ENCODE data around the gene CABS1. TPM values are rescaled to one million over a fixed set of nuclear protein-coding genes. Genes with fewer than 3 reads are reported as not detected.

CABS1 gene
- total and polyA plus RNA-seq, 2 donors (not counting 3 experiments of a cell fraction or from before 2014, with no cell fraction given), result not detected

- Histone ChIP-seq H4K20me1 (replicated peaks; ENCODE audit: control insufficient read depth, extremely low read depth, insufficient read depth, low read length) (no peaks in the 10 kb centered on the region), H3K36me3 (ENCODE audit: control insufficient read depth in 2 of 2, extremely low read depth in 1 of 2, insufficient read depth in 2 of 2, low read length in 2 of 2) (no peaks in the 10 kb centered on the region), H3K4me3 (replicated peaks in 1 of 3; ENCODE audit: insufficient read depth in 1 of 3, low read depth in 1 of 3, low read length in 3 of 3) (no peak overlapping the region), H3K27me3 (ENCODE audit: control insufficient read depth in 2 of 2, insufficient read depth in 2 of 2, low read length in 2 of 2) (no peaks in the 10 kb centered on the region), H3K9ac (replicated peaks; ENCODE audit: extremely low read depth, insufficient read depth, low read length) (no peak overlapping the region), H3K4me1 (ENCODE audit: control insufficient read depth, extremely low read depth, insufficient read depth, low read length) (no peaks in the 10 kb centered on the region), H3K9me1 (replicated peaks; ENCODE audit: control insufficient read depth, extremely low read depth, insufficient read depth, low read length) (no peaks in the 10 kb centered on the region), H3K9me3 (replicated peaks; ENCODE audit: control insufficient read depth, insufficient read depth, low read length) (no peaks in the 10 kb centered on the region), H3K79me2 (ENCODE audit: control insufficient read depth, insufficient read depth, low read length) (no peaks in the 10 kb centered on the region), H2AFZ (ENCODE audit: low read depth, low read length) (no peak overlapping the region), H3K4me2 (ENCODE audit: insufficient read depth, low read length) (no peak overlapping the region), H3K27ac (ENCODE audit: insufficient read depth, low read depth, low read length) (no peak overlapping the region)
- TF ChIP-seq, protein P1, sequence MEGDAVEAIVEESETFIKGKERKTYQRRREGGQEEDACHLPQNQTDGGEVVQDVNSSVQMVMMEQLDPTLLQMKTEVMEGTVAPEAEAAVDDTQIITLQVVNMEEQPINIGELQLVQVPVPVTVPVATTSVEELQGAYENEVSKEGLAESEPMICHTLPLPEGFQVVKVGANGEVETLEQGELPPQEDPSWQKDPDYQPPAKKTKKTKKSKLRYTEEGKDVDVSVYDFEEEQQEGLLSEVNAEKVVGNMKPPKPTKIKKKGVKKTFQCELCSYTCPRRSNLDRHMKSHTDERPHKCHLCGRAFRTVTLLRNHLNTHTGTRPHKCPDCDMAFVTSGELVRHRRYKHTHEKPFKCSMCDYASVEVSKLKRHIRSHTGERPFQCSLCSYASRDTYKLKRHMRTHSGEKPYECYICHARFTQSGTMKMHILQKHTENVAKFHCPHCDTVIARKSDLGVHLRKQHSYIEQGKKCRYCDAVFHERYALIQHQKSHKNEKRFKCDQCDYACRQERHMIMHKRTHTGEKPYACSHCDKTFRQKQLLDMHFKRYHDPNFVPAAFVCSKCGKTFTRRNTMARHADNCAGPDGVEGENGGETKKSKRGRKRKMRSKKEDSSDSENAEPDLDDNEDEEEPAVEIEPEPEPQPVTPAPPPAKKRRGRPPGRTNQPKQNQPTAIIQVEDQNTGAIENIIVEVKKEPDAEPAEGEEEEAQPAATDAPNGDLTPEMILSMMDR (IDR thresholded peaks at IDR 0.05; ENCODE audit: extremely low read depth in 1 of 2, insufficient read depth in 1 of 2, low read depth in 1 of 2, low read length in 2 of 2), result no peak
- TF ChIP-seq JUN (IDR thresholded peaks at IDR 0.05; ENCODE audit: borderline replicate concordance, insufficient read depth, insufficient read length, low read depth) (no peak), POLR2AphosphoS5 (IDR thresholded peaks at IDR 0.05; ENCODE audit: insufficient read depth, low read depth, low read length) (no peak)
- TF ChIP-seq, protein P2, sequence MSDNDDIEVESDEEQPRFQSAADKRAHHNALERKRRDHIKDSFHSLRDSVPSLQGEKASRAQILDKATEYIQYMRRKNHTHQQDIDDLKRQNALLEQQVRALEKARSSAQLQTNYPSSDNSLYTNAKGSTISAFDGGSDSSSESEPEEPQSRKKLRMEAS (IDR thresholded peaks at IDR 0.05; ENCODE audit: insufficient read depth, insufficient read length), result no peak
- dilution Hi-C loops (cut with MboI; ENCODE audit: extremely low pct_ligation_motif_present, low sequenced_read_pairs), result no loop called here
- DNase-seq (ENCODE audit: low read depth, low spot score), result no peak
- BruUV-seq (replicated peaks), result no TSS peak
- intact Hi-C loops (cut with micrococcal nuclease), result no loop called here
- ChIA-PET POLR2A (no interaction called here), CTCF (no interaction called here)
- FAIRE-seq, result no peak
These were observed 37.2 kb upstream of the CABS1 start for GRCh38 chr4:70297576-70297975.

- Histone ChIP-seq H3K9me3 (replicated peaks; ENCODE audit: control insufficient read depth, insufficient read depth, low read length) (no peaks in the 10 kb centered on the region), H3K4me3 (replicated peaks in 1 of 3; ENCODE audit: insufficient read depth in 1 of 3, low read depth in 1 of 3, low read length in 3 of 3) (no peak overlapping the region), H3K36me3 (ENCODE audit: control insufficient read depth in 2 of 2, extremely low read depth in 1 of 2, insufficient read depth in 2 of 2, low read length in 2 of 2) (no peaks in the 10 kb centered on the region), H3K79me2 (ENCODE audit: control insufficient read depth, insufficient read depth, low read length) (no peaks in the 10 kb centered on the region), H3K27me3 (ENCODE audit: control insufficient read depth in 2 of 2, insufficient read depth in 2 of 2, low read length in 2 of 2) (no peaks in the 10 kb centered on the region), H3K4me1 (ENCODE audit: control insufficient read depth, extremely low read depth, insufficient read depth, low read length) (no peaks in the 10 kb centered on the region), H2AFZ (ENCODE audit: low read depth, low read length) (no peak overlapping the region), H3K9me1 (replicated peaks; ENCODE audit: control insufficient read depth, extremely low read depth, insufficient read depth, low read length) (no peaks in the 10 kb centered on the region), H3K4me2 (ENCODE audit: insufficient read depth, low read length) (no peak overlapping the region), H4K20me1 (replicated peaks; ENCODE audit: control insufficient read depth, extremely low read depth, insufficient read depth, low read length) (no peaks in the 10 kb centered on the region), H3K9ac (replicated peaks; ENCODE audit: extremely low read depth, insufficient read depth, low read length) (no peak overlapping the region), H3K27ac (ENCODE audit: insufficient read depth, low read depth, low read length) (no peak overlapping the region)
- ChIA-PET CTCF (no interaction called here), POLR2A (no interaction called here)
- no TSS peak for BruUV-seq (replicated peaks)
- dilution Hi-C loops (cut with MboI; ENCODE audit: extremely low pct_ligation_motif_present, low sequenced_read_pairs), result no loop called here
- intact Hi-C loops (cut with micrococcal nuclease), result no loop called here
- TF ChIP-seq MYC (IDR thresholded peaks at IDR 0.05; ENCODE audit: low read depth, low read length) (no peak), POLR2A (IDR thresholded peaks at IDR 0.05; ENCODE audit: low read depth, low read length) (no peak), GATA2 (IDR thresholded peaks at IDR 0.05; ENCODE audit: insufficient read depth, insufficient read length, low read depth, low read length) (no peak), POLR2AphosphoS5 (IDR thresholded peaks at IDR 0.05; ENCODE audit: insufficient read depth, low read depth, low read length) (no peak), FOS (IDR thresholded peaks at IDR 0.05; ENCODE audit: borderline replicate concordance, insufficient read depth, low read length) (no peak), JUN (IDR thresholded peaks at IDR 0.05; ENCODE audit: borderline replicate concordance, insufficient read depth, insufficient read length, low read depth) (no peak), EZH2 (IDR thresholded peaks at IDR 0.05; ENCODE audit: borderline replicate concordance, low read depth, low read length, severe bottlenecking) (no peak)
- TF ChIP-seq, protein P2 (IDR thresholded peaks at IDR 0.05; ENCODE audit: insufficient read depth, insufficient read length), result no peak
- TF ChIP-seq, protein P1 (IDR thresholded peaks at IDR 0.05; ENCODE audit: extremely low read depth in 1 of 2, insufficient read depth in 1 of 2, low read depth in 1 of 2, low read length in 2 of 2), result no peak
- DNase-seq (ENCODE audit: low read depth, low spot score) (no peak), FAIRE-seq (no peak)
These were observed 36.7 kb upstream of the CABS1 start for GRCh38 chr4:70298051-70298450.
